Endometrium (tissue), 2 donors: ENCODE measurements around the gene CTIF.

Source experiments
- FAIRE-seq: peaks from 2 replicates; lab custom pipeline; 2012; peaks lifted over from hg19 to GRCh38; lab: Jason Lieb, UNC
- donor health status: control.
- donor health status: control.

CTIF gene

DNA sequence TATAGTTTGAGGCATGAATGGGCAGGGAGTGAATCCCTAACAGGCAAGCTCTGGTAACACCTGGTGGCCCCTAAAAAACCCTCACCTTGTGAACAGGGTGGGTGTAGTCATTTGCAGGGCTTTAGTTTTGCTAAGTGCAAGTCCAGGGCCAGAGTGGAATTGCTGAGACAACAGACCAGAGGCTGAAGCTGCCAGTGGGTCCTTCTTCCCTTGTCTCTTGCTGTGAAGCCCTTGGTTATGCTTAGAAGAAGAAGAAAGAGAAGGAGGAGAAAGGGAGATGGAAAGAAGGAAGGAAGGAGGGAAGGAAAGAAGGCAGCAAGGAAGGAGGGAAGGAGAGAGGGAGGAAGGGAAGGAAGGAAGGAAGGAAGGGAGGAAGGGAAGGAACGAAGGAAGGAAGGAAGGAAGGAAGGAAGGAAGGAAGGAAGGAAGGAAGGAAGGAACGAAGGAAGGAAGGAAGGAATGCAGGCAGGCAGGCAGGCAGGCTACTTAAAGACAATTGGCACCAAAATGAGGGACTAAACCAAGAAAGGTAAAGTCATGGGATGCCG, 366.1 kb downstream of the CTIF start:
- FAIRE-seq: no peak

DNA sequence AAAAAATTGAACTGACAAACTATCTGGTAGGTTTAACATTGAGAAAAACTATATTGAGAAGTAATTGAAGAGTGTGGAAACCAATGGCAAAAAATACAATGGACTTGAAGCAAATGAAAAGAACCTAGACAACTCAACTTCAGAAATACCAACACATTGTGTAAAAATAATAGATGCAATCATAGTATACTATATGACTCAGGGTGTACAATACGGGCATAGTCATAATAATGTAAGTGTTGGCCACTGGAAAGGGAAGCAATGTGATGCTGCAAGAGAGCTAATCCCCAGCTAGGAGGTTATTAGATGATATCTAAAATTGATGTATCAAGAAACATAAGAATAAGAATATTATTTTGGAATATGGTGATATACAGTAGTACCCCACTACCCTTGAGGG, 366.7 kb downstream of the CTIF start:
- no peak for FAIRE-seq

DNA sequence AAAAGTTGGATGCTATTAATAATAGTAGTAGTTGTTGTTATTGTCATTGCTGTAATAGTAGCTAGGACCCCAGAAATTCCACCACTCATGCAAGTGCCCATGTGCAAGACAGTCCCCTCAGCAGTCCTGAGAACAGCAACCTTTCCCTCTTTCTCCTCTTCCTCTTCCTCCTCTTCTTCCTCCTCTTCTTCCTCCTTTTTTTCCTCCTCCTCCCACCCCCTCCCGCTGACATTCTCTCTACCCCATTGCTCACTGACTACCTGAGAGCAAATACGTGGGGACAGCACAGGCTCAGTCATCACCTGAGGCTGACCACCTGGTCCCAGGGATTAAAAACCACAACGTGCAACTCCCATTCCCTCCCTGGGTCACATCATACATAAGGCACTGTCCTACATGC, 370.1 kb downstream of the CTIF start:
- no peak for FAIRE-seq

DNA sequence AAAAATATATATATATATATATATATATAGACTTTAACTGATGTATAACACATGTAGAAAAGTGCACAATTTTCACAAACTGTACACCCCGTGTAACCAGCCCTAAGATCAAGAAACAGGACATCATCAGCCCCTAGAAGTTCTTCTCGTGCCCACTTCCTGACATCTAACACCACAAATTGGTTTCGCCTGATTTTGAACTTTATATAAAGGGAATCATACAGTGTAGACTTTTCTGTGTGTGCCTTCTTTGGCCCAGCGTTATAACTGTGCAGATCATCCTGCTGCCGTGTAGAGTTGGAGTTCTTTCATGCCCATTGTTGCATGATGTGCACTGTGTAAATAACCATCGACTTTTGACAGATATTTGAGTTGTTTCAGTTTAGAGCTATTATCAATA, 370.9 kb downstream of the CTIF start:
- FAIRE-seq: no peak

DNA sequence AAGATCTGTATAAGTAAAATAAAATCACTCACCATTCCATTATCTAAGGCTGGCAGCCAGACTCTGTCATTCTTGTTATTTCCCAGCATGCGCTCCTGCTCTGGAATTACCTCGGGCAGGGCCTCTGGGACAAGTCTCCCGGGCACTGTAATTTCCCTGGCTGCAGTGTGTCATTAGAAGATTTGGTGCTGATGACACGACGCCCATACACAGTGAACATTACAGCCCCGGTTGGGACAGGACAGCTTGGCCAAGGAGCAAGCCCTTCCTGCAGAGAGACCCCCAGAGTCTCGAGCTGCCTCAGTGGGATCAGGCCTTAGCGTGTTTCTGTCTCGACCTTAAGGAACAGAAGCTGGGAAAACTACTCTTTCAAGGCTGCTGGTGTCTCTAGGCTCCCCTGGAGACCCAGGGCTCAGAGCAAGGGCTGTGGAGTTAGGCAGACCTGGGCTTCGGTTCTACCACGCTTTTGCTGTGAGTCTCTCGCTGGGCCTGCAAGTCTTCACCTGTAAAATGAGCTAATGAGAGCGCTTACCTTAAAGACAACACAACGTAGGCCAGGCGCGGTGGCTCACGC, 372.2 kb downstream of the CTIF start:
- no peak for FAIRE-seq
